ENCODE data around the gene GALNT8.

The GALNT8 gene

DNA sequence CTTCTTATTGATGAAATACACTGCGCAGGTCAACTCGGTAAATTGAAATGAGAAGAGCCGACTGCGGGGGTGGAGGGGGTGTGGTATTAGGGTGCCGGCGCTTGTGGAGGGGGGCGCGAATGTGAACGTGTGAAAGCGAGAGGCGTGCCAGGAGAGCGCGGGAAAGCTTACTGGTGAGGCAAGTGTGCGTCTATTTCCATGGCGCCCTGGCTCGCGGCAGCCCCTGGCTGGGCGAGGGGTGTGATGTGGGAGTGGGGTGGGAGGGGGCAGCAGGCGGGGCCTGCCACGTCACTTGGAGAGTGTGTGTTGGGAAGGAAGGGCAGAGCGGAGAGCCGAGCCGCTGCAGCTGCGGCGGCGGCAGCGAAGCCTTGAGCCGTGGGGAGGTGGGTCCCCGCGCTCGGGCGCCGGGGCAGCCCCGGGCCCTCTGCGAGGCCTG, 88.8 kb downstream of the GALNT8 start:
- H3K4me3 ChIP-seq (ENCODE audit: low read depth, low read length) = no peak overlapping the region
- TF ChIP-seq, protein P1, sequence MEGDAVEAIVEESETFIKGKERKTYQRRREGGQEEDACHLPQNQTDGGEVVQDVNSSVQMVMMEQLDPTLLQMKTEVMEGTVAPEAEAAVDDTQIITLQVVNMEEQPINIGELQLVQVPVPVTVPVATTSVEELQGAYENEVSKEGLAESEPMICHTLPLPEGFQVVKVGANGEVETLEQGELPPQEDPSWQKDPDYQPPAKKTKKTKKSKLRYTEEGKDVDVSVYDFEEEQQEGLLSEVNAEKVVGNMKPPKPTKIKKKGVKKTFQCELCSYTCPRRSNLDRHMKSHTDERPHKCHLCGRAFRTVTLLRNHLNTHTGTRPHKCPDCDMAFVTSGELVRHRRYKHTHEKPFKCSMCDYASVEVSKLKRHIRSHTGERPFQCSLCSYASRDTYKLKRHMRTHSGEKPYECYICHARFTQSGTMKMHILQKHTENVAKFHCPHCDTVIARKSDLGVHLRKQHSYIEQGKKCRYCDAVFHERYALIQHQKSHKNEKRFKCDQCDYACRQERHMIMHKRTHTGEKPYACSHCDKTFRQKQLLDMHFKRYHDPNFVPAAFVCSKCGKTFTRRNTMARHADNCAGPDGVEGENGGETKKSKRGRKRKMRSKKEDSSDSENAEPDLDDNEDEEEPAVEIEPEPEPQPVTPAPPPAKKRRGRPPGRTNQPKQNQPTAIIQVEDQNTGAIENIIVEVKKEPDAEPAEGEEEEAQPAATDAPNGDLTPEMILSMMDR (IDR thresholded peaks at IDR 0.05; ENCODE audit: low read depth, low read length) = no peak

DNA sequence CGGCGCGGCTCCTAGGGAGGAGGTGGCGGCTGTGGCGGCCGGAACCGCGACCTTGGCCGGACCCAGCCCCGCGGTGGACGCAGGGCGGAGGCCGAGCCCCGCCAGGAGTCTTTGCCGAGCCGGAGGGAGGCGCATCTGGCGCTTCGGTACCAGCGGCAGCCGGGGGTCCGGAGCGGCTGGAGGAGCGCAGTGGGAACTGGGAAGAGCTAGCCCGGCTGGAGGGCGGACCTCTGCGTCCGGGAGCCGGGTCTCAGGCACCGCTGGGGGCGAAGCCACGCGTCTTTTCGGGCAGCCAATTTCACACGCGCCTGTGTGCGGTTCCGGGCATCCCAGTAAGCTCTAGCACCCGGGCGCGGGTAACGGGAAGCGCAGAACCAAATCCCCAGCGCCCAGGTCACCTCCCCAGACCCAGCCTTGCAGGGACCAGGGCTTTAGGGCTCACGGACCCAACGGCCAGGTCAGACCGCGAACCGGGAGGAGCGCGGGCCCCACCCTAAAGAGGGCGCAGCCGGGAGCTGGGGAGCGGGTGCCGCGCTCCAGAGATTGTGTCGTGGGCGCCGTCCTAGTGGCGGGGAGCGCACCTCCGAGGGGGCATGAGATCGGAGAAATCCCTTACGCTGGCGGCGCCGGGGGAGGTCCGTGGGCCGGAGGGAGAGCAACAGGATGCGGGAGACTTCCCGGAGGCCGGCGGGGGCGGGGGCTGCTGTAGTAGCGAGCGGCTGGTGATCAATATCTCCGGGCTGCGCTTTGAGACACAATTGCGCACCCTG, 89.4 kb downstream of the GALNT8 start:
- TF ChIP-seq, protein P1 (IDR thresholded peaks at IDR 0.05; ENCODE audit: low read depth, low read length) = no peak
- no peak overlapping the region for H3K4me3 ChIP-seq (ENCODE audit: low read depth, low read length)

DNA sequence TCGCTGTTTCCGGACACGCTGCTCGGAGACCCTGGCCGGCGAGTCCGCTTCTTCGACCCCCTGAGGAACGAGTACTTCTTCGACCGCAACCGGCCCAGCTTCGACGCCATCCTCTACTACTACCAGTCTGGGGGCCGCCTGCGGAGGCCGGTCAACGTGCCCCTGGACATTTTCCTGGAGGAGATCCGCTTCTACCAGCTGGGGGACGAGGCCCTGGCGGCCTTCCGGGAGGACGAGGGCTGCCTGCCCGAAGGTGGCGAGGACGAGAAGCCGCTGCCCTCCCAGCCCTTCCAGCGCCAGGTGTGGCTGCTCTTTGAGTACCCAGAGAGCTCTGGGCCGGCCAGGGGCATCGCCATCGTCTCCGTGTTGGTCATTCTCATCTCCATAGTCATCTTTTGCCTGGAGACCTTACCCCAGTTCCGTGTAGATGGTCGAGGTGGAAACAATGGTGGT, 90.0 kb downstream of the GALNT8 start:
- H3K4me3 ChIP-seq (ENCODE audit: low read depth, low read length) = no peak overlapping the region
- TF ChIP-seq, protein P1 (IDR thresholded peaks at IDR 0.05; ENCODE audit: low read depth, low read length) = no peak

DNA sequence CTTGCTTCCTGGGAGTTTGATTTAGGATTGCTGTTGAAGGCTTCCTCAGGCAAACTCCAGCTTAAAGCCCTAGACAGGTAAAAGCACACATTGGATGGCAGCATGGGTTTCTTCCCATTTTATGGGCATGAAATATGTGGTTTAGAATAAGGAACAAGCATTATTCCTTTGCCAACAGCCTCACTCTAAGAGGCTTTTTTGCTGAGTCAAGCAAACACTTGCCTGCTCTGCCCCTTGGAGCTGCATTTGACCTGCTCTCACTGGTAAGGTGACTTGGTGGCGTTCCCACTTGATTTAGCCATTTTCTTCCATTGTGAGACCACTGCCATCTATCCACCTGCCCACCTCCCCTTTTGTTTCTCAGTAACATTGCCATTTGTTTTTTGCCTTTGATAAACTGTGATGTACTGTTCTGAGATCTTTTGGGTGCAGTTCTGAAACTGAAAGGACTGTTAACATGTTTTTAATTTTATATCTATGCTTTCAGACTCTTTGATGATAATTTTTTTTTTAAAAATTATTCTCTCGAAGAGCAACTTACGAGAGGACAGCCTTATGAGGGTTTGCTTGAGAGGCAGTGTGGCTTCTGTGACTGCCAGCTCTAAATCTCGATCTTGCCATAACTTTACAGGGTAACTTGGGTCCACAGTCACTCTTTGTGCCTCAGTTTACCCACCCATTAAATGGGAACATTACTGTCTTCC, 92.6 kb downstream of the GALNT8 start:
- no peak overlapping the region for H3K4me3 ChIP-seq (ENCODE audit: low read depth, low read length)
- TF ChIP-seq, protein P1 (IDR thresholded peaks at IDR 0.05; ENCODE audit: low read depth, low read length) = no peak

DNA sequence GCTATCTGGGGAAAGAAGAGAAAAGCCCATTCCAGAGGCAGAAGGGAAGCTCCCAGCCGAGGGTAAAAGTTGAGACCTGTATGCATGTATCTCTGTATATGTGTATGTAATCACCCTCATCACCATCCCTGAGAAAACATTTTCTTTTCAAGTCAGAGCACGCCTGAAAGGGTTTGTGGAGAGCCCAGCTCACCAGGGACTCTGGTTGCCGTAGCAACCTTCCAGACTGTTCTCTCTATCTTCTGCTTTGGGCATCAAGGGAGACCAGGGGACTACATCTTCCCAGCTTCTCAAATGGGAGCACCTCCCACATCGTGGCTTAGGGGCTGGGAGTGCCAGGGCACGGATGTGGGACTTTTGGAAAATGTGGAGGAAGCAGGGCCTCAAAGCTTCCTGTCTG, 93.5 kb downstream of the GALNT8 start:
- no peak overlapping the region for H3K4me3 ChIP-seq (ENCODE audit: low read depth, low read length)
- TF ChIP-seq, protein P1 (IDR thresholded peaks at IDR 0.05; ENCODE audit: low read depth, low read length) = no peak

DNA sequence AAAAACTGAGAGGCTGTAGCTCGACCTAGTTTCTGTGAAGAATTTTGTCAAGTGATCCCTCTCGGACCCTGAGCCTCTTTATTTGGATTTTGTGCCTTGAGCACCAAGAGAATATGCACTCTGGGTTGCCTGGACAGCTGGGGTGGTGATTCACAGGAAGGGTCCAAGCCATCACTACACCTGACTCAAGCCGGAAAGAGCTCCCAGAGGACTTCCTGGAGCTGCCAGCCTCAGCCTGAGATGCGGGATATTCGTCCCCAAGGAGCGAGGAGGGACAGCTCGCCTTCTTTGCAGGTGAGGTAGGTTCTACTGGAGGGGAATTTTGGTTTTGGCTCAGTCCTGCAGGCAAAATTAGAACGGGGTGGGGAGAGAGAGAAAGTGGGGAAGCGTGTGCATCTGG, 94.3 kb downstream of the GALNT8 start:
- no peak overlapping the region for H3K4me3 ChIP-seq (ENCODE audit: low read depth, low read length)
- TF ChIP-seq, protein P1 (IDR thresholded peaks at IDR 0.05; ENCODE audit: low read depth, low read length) = no peak
